K562 (cell line): ENCODE measurements around the gene NPC1L1. TPM values are rescaled to one million over a fixed set of nuclear protein-coding genes. Genes with fewer than 3 reads are reported as not detected.

Experiments
- ATAC-seq: fragments of 200-7000 bp; cut with Tn5 transposase; 3 replicates; pipeline ENCODE4 v1.9.1; 2020; ENCODE audit warnings: moderate library complexity
- BruUV-seq: library from RNA; stranded (reverse); fragments of 400-500 nt; replicated peaks from 2 replicates; lab custom pipeline; 2021; lab: Mats Ljungman, UMichigan
- CTCF ChIA-PET: fragments of 300-600 bp; formaldehyde crosslinking; extraction: SDS; loops from one replicate; lab custom pipeline; 2021; ENCODE audit warnings: low intra/inter-chr PET ratio; lab: Yijun Ruan, JAX
- POLR2A ChIA-PET: fragments of 300-600, 350-650 bp; sonication (Branson Sonifier 250); formaldehyde crosslinking; extraction: SDS; loops from one replicate; lab custom pipeline; 2021; ENCODE audit warnings: antibody characterized with exemption, inconsistent platforms; lab: Yijun Ruan, JAX
- DNase-seq, 4 experiments: peaks; one replicate each; pipeline versions ENCODE4 v3.0.0 to v3.0.0-alpha.2; 2011 to 2018; ENCODE audit warnings: low spot score in 3 of 4, mixed read lengths in 3 of 4; ENCODE audit errors: extremely low read depth in 1 of 4
- FAIRE-seq: peaks from 2 replicates; lab custom pipeline; 2011; peaks lifted over from hg19 to GRCh38; lab: Jason Lieb, UNC
- H2AFZ ChIP-seq: 2 replicates; pipeline ENCODE4 v1.6.0; 2011; ENCODE audit warnings: low read depth, low read length, control low read depth, inconsistent platforms
- H3K27ac ChIP-seq: fragments of 200-600 bp; 3 replicates; pipeline ENCODE4 v1.8.0; 2011; ENCODE audit warnings: low read depth, mild to moderate bottlenecking, control low read depth, inconsistent platforms, low read length, moderate library complexity, mixed read lengths; ENCODE audit errors: extremely low read depth
- H3K27me3 ChIP-seq, 2 experiments: fragments of 300-600 bp in 1 of 2; 2 replicates in 1 of 2; 3 replicates in 1 of 2; pipeline versions ENCODE4 v1.6.0 to v1.8.0; 2011; ENCODE audit warnings: inconsistent platforms in 2 of 2, low read length in 2 of 2, mild to moderate bottlenecking in 1 of 2, mixed read lengths in 1 of 2, moderate library complexity in 1 of 2; ENCODE audit not compliant: control insufficient read depth in 2 of 2, insufficient read depth in 2 of 2
- H3K36me3 ChIP-seq: fragments of 300-600 bp; 3 replicates; pipeline ENCODE4 v1.8.0; 2011; ENCODE audit warnings: mild to moderate bottlenecking, low read length, inconsistent platforms; ENCODE audit not compliant: control insufficient read depth, insufficient read depth
- H3K4me1 ChIP-seq, 2 experiments: fragments of 200-600 bp in 1 of 2; replicated peaks in 1 of 2; 2 replicates in 1 of 2; 3 replicates in 1 of 2; pipeline versions ENCODE4 v1.5.1 to v1.8.0; 2011; ENCODE audit warnings: inconsistent platforms in 2 of 2, low read length in 2 of 2, mild to moderate bottlenecking in 1 of 2, mixed read lengths in 1 of 2, moderate library complexity in 1 of 2; ENCODE audit not compliant: control insufficient read depth in 2 of 2, insufficient read depth in 2 of 2
- H3K4me2 ChIP-seq: 2 replicates; pipeline ENCODE4 v1.6.1; 2011; ENCODE audit warnings: low read length, control low read depth, inconsistent platforms, mixed read lengths; ENCODE audit not compliant: insufficient read depth
- H3K4me3 ChIP-seq: fragments of 200-600 bp; sonication (generic), shearing (Covaris generic); 2 replicates; pipeline ENCODE4 v1.5.1; 2016; ENCODE audit warnings: control low read depth, inconsistent platforms
- H3K79me2 ChIP-seq: fragments of 200-600 bp; 3 replicates; pipeline ENCODE4 v1.8.0; 2011; ENCODE audit warnings: low read length, inconsistent platforms; ENCODE audit not compliant: control insufficient read depth, insufficient read depth
- H3K9ac ChIP-seq, 2 experiments: 2 replicates each; pipeline versions ENCODE4 v1.6.0 to v1.6.1; 2011; ENCODE audit warnings: low read depth in 2 of 2, low read length in 2 of 2, control low read depth in 1 of 2, inconsistent platforms in 1 of 2, mild to moderate bottlenecking in 1 of 2, mixed read lengths in 1 of 2; ENCODE audit not compliant: insufficient read depth in 1 of 2
- H3K9me1 ChIP-seq: one replicate; pipeline ENCODE4 v1.6.0; 2011; ENCODE audit warnings: inconsistent platforms, mild to moderate bottlenecking, low read length, moderate library complexity; ENCODE audit not compliant: control insufficient read depth, insufficient read depth
- H3K9me3 ChIP-seq: replicated peaks from 2 replicates; pipeline ENCODE4 v1.5.1; 2011; ENCODE audit warnings: low read depth, low read length, inconsistent platforms; ENCODE audit not compliant: control insufficient read depth, insufficient read depth
- H4K20me1 ChIP-seq: replicated peaks from 2 replicates; pipeline ENCODE4 v1.6.1; 2011; ENCODE audit warnings: low read length, inconsistent platforms, mixed read lengths; ENCODE audit not compliant: control insufficient read depth, insufficient read depth
- BHLHE40 ChIP-seq: IDR thresholded peaks from 2 replicates; pipeline ENCODE4 v1.6.1; 2011; ENCODE audit warnings: low read length, improper control_type of control experiment
- PHB ChIP-seq: fragments of 250-450 bp; sonication (Bioruptor Pico); IDR thresholded peaks from 2 replicates; pipeline ENCODE4 v1.5.0; 2021
- TFAP4 ChIP-seq: sonication (generic); formaldehyde crosslinking; IDR thresholded peaks from 2 replicates; pipeline ENCODE4 v1.8.0; 2022; ENCODE audit warnings: missing genetic modification reagents, mild to moderate bottlenecking, moderate library complexity, borderline replicate concordance
- YBX1 ChIP-seq: fragments of 450-650 bp; IDR thresholded peaks from 2 replicates; pipeline ENCODE4 v1.7.1; 2016; ENCODE audit warnings: mild to moderate bottlenecking
- ZNF512 ChIP-seq: IDR thresholded peaks from 2 replicates; pipeline ENCODE4 v1.6.1; 2016; ENCODE audit warnings: missing genetic modification characterization, missing compliant biosample characterization
- WGBS: fragments of 100-300 bp; shearing (Covaris generic); methylation state at CpG from one replicate; pipeline ENCODE4 v1.1.6; 2016; ENCODE audit warnings: low coverage, mixed read lengths; ENCODE audit not compliant: insufficient coverage; ENCODE audit errors: missing lambda C conversion rate; 5-methylcytosine and 5-hydroxymethylcytosine counted together
- in situ Hi-C: fragments of 300-500 bp; cut with MboI; formaldehyde crosslinking; loops from 4 replicates; pipeline ENCODE4 v1.15.0; 2018; ENCODE audit warnings: inconsistent platforms, mixed read lengths
- intact Hi-C: fragments of 100-400 bp; cut with micrococcal nuclease; formaldehyde crosslinking; loops from 2 replicates; pipeline ENCODE4 v1.14.2; 2022
- polyA plus RNA-seq, 8 experiments: library from polyadenylated mRNA; depleted of rRNA in 4 of 8; stranded (reverse) in 5 of 8; unstranded in 3 of 8; fragments of >200 nt; fragmentation: Nextera tagmentation in 2 of 8; fragmentation: Illumina TruSeq in 1 of 8; extraction: Ambion mirVana in 2 of 8; extraction: Trizol in 1 of 8; gene quantifications; 2 replicates each; pipeline versions ENCODE4 v1.2.1 to v1.2.3, GENCODE V29; 2011 to 2014; ENCODE audit warnings: inconsistent platforms in 1 of 8, missing spikeins in 1 of 8
- total RNA-seq, 7 experiments: library from RNA; depleted of rRNA in 6 of 7; stranded (reverse); fragments of >200 nt in 6 of 7; fragmentation: Illumina TruSeq in 2 of 7; extraction: Trizol in 2 of 7; gene quantifications; 2 replicates each; pipeline versions ENCODE4 v1.2.1 to v1.2.3, GENCODE V29; 2011 to 2021; ENCODE audit warnings: low replicate concordance in 1 of 7

The NPC1L1 gene
- total and polyA plus RNA-seq, 9 of the 15 experiments (the other 6 are each of a cell fraction or from before 2014, with no cell fraction given), result 0.01 to 0.18 (median 0.07) TPM; not detected in 4

- no peak overlapping the region for H3K9ac ChIP-seq
- intact Hi-C loops, result no loop called here
- H3K27me3 ChIP-seq, result peaks cover 6 to 38% of the 10 kb centered on the region in 2 experiments; a peak in 4 of 5 replicates
- no peaks in the 10 kb centered on the region for H3K79me2 ChIP-seq
- no peaks in the 10 kb centered on the region for H3K36me3 ChIP-seq
- WGBS, result 15% methylated on average over 7 of the region's 7 CpGs
- FAIRE-seq (no peak), ATAC-seq (no peak)
- CTCF ChIA-PET, result no interaction called here
- no peak overlapping the region for H2AFZ ChIP-seq
- in situ Hi-C loops, result no loop called here
- H3K9me1 ChIP-seq, result no peaks in the 10 kb centered on the region
- no peak for TF ChIP-seq BHLHE40
- no peak for TF ChIP-seq YBX1
- no peak for TF ChIP-seq PHB (CRISPR knock-in tag)
- TF ChIP-seq, all 486 proteins: peak for 0
- peak in 1 of 4 experiments; percentile 5 for DNase-seq
- H3K4me1 ChIP-seq, result peaks cover 0 to 9% of the 10 kb centered on the region in 2 experiments; a peak in 2 of 5 replicates
- BruUV-seq, result no TSS peak
- H3K9me3 ChIP-seq, result 0 out of 2 replicates have a peak, but pooled peaks cover 3% of the 10 kb centered on the region
- H3K4me2 ChIP-seq, result no peak overlapping the region
- no peak overlapping the region for H3K27ac ChIP-seq
- H4K20me1 ChIP-seq, result no peaks in the 10 kb centered on the region
- POLR2A ChIA-PET, result no interaction called here
- H3K4me3 ChIP-seq, result no peak overlapping the region
Measured at GRCh38 chr7:44519546-44519945, 21.6 kb downstream of the NPC1L1 start.

- Histone ChIP-seq H3K9me3 (0 out of 2 replicates have a peak, but pooled peaks cover 3% of the 10 kb centered on the region), H3K4me1 (peaks cover 0 to 9% of the 10 kb centered on the region in 2 experiments; a peak in 2 of 5 replicates), H3K27ac (no peak overlapping the region), H2AFZ (no peak overlapping the region), H3K9me1 (no peaks in the 10 kb centered on the region), H3K36me3 (no peaks in the 10 kb centered on the region), H3K9ac (no peak overlapping the region), H4K20me1 (no peaks in the 10 kb centered on the region)
- ChIA-PET POLR2A (no interaction called here), CTCF (no interaction called here)
- intact Hi-C loops (no loop called here), in situ Hi-C loops (no loop called here)
- ATAC-seq (no peak), DNase-seq (no peak), FAIRE-seq (no peak)
- TF ChIP-seq TFAP4 (CRISPR knock-in tag), result no peak
- peak; percentile 62; the same call in 1 of the 2 replicates for TF ChIP-seq ZNF512 (tag)
- TF ChIP-seq, all 486 proteins: peak for 1
- Histone ChIP-seq H3K4me3 (no peak overlapping the region), H3K79me2 (no peaks in the 10 kb centered on the region), H3K4me2 (no peak overlapping the region), H3K27me3 (peaks cover 6 to 38% of the 10 kb centered on the region in 2 experiments; a peak in 4 of 5 replicates)
- 10% methylated on average over 3 of the region's 3 CpGs for WGBS
- BruUV-seq, result no TSS peak
Measured at GRCh38 chr7:44518761-44519160, 22.4 kb downstream of the NPC1L1 start.
